ENCODE measurements around the gene CFAP99.
"Not testable (repeated sequence)": the region's sequence is repeated elsewhere in the genome, so short reads cannot be mapped to it uniquely, and the experiment has no call there.

The CFAP99 gene

GRCh38 chr4:2462218-2462991 is 43.6 kb downstream of the CFAP99 start:
- peak; percentile 92 for DNase-seq (ENCODE audit: low spot score)
- TF ChIP-seq CTCF (IDR thresholded peaks at IDR 0.05; ENCODE audit: extremely low read depth, missing control alignments) = peak; percentile 36

DNA sequence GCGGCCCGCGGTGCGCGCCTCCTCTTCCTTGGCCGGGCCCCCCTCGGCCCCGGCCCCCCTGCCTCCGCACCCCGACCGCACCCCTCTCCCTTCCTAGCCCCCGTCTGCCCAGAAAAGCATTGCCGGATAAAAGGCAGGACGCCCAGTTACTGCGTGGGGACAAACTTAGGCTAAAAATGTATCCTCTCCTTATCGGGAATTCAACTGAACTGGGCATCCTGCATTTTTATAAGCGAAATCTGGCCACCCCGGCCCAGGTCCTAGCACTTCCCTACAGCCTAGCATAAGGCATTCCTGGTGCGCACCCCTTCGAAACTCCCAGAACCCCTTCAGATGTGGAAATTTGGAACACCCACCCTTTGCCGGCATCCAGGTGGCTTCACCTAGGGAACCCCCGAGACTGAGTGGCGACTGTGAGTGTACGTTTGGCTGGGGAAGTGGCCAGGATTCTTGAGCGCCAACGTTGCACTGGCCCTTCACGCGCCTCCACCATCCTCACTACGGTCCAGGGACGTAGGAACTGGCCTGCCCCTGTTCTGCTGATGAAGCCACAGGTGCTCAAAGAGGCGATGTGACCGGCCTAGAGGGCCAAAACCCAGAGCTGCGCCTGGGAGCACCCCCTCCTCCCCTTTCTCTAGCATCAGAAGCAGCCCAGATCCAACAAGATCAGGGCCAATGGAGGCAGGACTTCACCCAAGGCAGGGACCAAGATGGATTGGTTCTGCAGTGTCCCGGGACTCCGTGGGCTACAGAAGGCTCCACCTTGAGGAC is 44.4 kb downstream of the CFAP99 start:
- TF ChIP-seq CTCF (IDR thresholded peaks at IDR 0.05; ENCODE audit: extremely low read depth, missing control alignments) = no peak
- DNase-seq (ENCODE audit: low spot score) = no peak

DNA sequence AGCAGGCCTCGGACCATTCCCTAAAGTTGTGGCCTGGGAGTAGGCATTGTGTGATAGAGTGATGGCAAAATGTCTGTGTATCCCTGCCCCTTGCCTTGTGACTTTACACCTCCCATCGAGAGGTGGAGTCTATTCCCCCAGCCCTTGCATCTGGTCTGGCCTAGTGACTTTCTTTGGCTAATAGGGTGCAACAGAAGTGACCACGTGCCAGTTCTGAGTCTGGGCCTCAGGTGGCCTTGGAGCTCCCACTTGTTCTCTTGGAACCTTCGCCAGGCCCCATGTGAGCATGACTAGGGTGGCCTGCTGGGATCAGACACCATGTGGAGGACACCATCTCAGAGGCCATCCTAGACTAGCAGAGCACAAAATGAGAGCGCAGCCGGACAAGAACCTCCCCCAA is 46.3 kb downstream of the CFAP99 start:
- TF ChIP-seq CTCF (IDR thresholded peaks at IDR 0.05; ENCODE audit: extremely low read depth, missing control alignments) = no peak
- no peak for DNase-seq (ENCODE audit: low spot score)

GRCh38 chr4:2465544-2465943 is 46.8 kb downstream of the CFAP99 start:
- not testable (repeated sequence) for DNase-seq (ENCODE audit: low spot score)

GRCh38 chr4:2468456-2469191 is 49.9 kb downstream of the CFAP99 start, which contains the start of gene RNF4:
Gene RNF4 (plus strand): TSS chr4:2469106. CDS start chr4:2490494, 21,388 bp downstream.
- no peak for TF ChIP-seq CTCF (IDR thresholded peaks at IDR 0.05; ENCODE audit: extremely low read depth, missing control alignments)
- peak; percentile 99 for DNase-seq (ENCODE audit: low spot score)

DNA sequence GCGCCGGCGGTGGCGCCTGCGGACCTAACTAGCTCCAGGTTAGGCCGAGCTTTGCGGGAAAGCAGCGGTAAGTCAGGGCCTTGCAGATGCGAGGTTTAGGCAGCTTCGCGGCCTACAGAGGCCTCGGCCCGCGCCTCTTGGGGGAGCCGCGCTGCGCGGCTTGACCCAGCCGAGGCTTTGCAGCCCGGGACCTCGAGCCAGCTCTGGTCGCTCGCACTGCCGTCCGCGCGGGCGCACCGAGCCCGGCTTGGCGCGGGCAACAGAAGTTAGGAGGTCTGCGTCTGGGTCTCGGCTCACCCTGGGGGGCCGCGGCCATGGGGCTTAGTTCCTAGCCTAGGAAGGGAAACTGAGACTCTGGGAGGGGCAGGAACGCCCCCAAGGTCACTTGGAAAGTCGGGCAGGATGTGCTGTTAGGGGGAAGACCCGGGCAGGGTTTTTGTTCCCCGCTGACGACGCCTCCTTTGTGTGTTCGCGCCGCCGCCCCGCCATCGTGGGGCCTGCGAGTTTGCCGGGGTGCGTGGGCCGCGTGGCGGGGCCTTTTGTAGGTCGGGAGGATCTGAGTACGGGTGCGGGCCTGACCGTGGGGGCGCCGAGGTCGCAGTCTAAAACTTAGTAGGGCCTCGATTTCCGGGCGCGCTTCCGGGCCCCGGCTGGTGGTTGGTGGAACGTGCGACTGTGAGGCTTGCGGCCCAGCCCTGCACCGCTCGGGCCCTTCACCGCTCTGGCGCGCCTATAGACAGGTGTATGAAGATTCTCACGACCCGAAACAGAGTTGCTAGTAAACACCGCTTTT is 50.6 kb downstream of the CFAP99 start:
- TF ChIP-seq CTCF (IDR thresholded peaks at IDR 0.05; ENCODE audit: extremely low read depth, missing control alignments) = no peak
- peak; percentile 82 for DNase-seq (ENCODE audit: low spot score)

GRCh38 chr4:2470791-2471190 is 52.0 kb downstream of the CFAP99 start:
- no peak for DNase-seq (ENCODE audit: low spot score)
- no peak for TF ChIP-seq CTCF (IDR thresholded peaks at IDR 0.05; ENCODE audit: extremely low read depth, missing control alignments)

All from GM20000 (cell line).